Left ventricle myocardium inferior (tissue), 1 donor: ENCODE measurements around the gene HSPA12B. TPM values are rescaled to one million over a fixed set of nuclear protein-coding genes. Genes with fewer than 3 reads are reported as not detected.

Source experiments
- DNase-seq: peaks from one replicate; pipeline ENCODE4 v3.0.0-alpha.2; 2020
- H3K27ac ChIP-seq: fragments of 200-600 bp; replicated peaks from 2 replicates; pipeline ENCODE4 v1.8.0; 2021
- H3K27me3 ChIP-seq: fragments of 200-600 bp; 2 replicates; pipeline ENCODE4 v1.8.0; 2021; ENCODE audit warnings: low read depth
- H3K36me3 ChIP-seq: fragments of 200-600 bp; 2 replicates; pipeline ENCODE4 v1.8.0; 2021
- H3K4me1 ChIP-seq: fragments of 200-600 bp; 2 replicates; pipeline ENCODE4 v1.8.0; 2021
- H3K4me3 ChIP-seq: fragments of 200-600 bp; 2 replicates; pipeline ENCODE4 v1.8.0; 2021; ENCODE audit warnings: mild to moderate bottlenecking, moderate library complexity
- H3K9me3 ChIP-seq: fragments of 200-600 bp; replicated peaks from 2 replicates; pipeline ENCODE4 v1.8.0; 2021
- intact Hi-C: fragments of 100-400 bp; cut with micrococcal nuclease; formaldehyde crosslinking; loops from one replicate; pipeline ENCODE4 v1.11.0; 2022
- total RNA-seq: library from RNA; stranded (reverse); fragmentation: NEBNext Ultra II Directional; extraction: Animal tissue kit (Norgen Biotek cat#: 25700); gene quantifications from one replicate; pipeline ENCODE4 v1.2.1, GENCODE V29; 2021
- TF ChIP-seq, protein P1 (sequence below): fragments of 200-600 bp; IDR thresholded peaks from 2 replicates; pipeline ENCODE4 v1.8.0; 2021; ENCODE audit warnings: antibody characterized with exemption, mild to moderate bottlenecking, borderline replicate concordance
- donor health status: DM: no; HTN: yes; CAD: no; lungs with severe emphysema.

HSPA12B gene
- total RNA-seq, 1 donor from 2014 or later, result 12.5 TPM

DNA sequence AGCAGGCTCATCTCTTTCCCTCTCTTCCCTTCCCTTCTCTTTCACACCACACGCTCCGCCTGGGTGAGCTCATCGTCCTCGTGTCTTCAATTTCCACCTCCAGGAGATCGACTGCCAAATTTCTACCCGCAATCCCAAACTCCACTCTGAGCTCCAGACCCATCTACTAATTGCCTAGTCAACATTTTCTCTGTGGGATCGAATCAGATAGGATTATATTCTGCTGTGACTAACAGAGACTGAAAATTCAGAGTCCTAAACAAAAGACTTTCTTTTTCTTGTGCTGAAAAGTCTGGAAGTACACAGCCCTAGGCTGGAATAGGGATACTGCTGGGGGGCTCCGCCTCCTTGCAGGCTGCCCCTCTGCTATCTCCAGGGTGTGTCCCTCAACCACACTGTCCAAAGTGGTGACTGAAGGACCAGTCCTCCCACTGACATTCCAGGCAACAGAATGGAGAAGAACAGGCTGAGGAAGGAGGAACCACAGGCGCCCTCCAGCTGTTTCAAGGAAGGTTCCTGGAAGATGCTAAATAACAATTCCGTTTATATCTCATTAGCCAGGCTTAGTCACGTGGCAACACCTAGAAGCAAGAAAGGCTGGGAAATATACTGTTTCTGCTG is 5.0 kb upstream of the HSPA12B start:
- Histone ChIP-seq H3K9me3 (no peaks in the 10 kb centered on the region), H3K27me3 (peaks cover 55% of the 10 kb centered on the region), H3K27ac (peak overlapping the region; percentile 95), H3K4me1 (peaks cover 62% of the 10 kb centered on the region), H3K36me3 (no peaks in the 10 kb centered on the region), H3K4me3 (peak overlapping the region; percentile 17)
- DNase-seq, result no peak
- intact Hi-C loops, result no loop called here
- TF ChIP-seq, protein P1, sequence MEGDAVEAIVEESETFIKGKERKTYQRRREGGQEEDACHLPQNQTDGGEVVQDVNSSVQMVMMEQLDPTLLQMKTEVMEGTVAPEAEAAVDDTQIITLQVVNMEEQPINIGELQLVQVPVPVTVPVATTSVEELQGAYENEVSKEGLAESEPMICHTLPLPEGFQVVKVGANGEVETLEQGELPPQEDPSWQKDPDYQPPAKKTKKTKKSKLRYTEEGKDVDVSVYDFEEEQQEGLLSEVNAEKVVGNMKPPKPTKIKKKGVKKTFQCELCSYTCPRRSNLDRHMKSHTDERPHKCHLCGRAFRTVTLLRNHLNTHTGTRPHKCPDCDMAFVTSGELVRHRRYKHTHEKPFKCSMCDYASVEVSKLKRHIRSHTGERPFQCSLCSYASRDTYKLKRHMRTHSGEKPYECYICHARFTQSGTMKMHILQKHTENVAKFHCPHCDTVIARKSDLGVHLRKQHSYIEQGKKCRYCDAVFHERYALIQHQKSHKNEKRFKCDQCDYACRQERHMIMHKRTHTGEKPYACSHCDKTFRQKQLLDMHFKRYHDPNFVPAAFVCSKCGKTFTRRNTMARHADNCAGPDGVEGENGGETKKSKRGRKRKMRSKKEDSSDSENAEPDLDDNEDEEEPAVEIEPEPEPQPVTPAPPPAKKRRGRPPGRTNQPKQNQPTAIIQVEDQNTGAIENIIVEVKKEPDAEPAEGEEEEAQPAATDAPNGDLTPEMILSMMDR, result no peak

DNA sequence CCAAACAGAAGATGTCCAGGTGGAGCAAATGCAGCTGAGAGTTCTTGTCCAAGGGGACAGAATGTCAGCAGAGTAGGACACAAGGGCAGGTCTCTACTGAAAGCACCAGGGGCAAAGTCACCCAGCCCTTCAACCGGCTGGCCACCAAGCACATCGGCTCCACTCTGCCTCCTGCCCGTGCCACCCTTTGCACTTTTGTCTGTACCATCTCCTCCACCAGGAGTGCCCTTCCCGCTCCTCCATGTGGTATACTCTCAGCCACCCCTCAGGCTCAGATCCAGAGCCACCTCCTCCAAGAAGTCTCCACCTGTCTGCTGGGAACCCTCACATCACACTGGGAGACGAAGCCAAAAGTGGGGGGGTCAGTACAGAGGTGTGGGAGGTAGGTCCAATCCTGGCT is 4.1 kb upstream of the HSPA12B start:
- Histone ChIP-seq H3K4me3 (no peak overlapping the region), H3K9me3 (no peaks in the 10 kb centered on the region), H3K36me3 (no peaks in the 10 kb centered on the region), H3K27ac (peak overlapping the region; percentile 95), H3K27me3 (peaks cover 63% of the 10 kb centered on the region), H3K4me1 (peaks cover 68% of the 10 kb centered on the region)
- TF ChIP-seq, protein P1, result no peak
- no peak for DNase-seq
- intact Hi-C loops, result no loop called here

- H3K9me3 ChIP-seq, result no peaks in the 10 kb centered on the region
- intact Hi-C loops, result no loop called here
- H3K36me3 ChIP-seq, result no peaks in the 10 kb centered on the region
- peaks cover 73% of the 10 kb centered on the region for H3K4me1 ChIP-seq
- TF ChIP-seq, protein P1, result no peak
- DNase-seq, result no peak
- H3K27me3 ChIP-seq, result peaks cover 64% of the 10 kb centered on the region
- no peak overlapping the region for H3K4me3 ChIP-seq
- peak overlapping the region; percentile 95 for H3K27ac ChIP-seq
Observed at GRCh38 chr20:3728876-3729275, 3.6 kb upstream of the HSPA12B start.

- peaks cover 64% of the 10 kb centered on the region for H3K27me3 ChIP-seq
- no peaks in the 10 kb centered on the region for H3K36me3 ChIP-seq
- TF ChIP-seq, protein P1, result no peak
- no peak overlapping the region for H3K4me3 ChIP-seq
- no peak for DNase-seq
- peaks cover 78% of the 10 kb centered on the region for H3K4me1 ChIP-seq
- intact Hi-C loops, result no loop called here
- H3K27ac ChIP-seq, result peak overlapping the region; percentile 95
- H3K9me3 ChIP-seq, result no peaks in the 10 kb centered on the region
Observed at GRCh38 chr20:3729378-3729777, 3.1 kb upstream of the HSPA12B start.

- Histone ChIP-seq H3K27ac (peak overlapping the region; percentile 95), H3K9me3 (no peaks in the 10 kb centered on the region), H3K4me3 (no peak overlapping the region), H3K4me1 (peaks cover 82% of the 10 kb centered on the region), H3K27me3 (peaks cover 64% of the 10 kb centered on the region), H3K36me3 (no peaks in the 10 kb centered on the region)
- TF ChIP-seq, protein P1, result no peak
- intact Hi-C loops, result no loop called here
- DNase-seq, result peak; percentile 54
Observed at GRCh38 chr20:3729811-3730540, 2.5 kb upstream of the HSPA12B start.
